Immature natural killer cell (primary cell): ENCODE measurements around the gene FADS6. TPM values are rescaled to one million over a fixed set of nuclear protein-coding genes. Genes with fewer than 3 reads are reported as not detected.

Source experiments
- polyA plus RNA-seq, 3 donors: library from polyadenylated mRNA; unstranded; fragments of 300-500 nt; fragmentation: Illumina TruSeq; gene quantifications; one replicate each; pipeline ENCODE4 v1.2.3, GENCODE V29; 2021

FADS6 gene
- polyA plus RNA-seq, 3 donors from 2014 or later, result not detected

Other genes with a start within 250 kb of the FADS6 start
- 1 to 10 TPM; 1.9 to 4.2 (median 2.0) TPM for gene CD300LF, start 180.7 kb downstream of the FADS6 start, polyA plus RNA-seq
- 100 to 1,000 TPM; 208 to 218 (median 212) TPM for gene RAB37, start 156.4 kb downstream of the FADS6 start, polyA plus RNA-seq
- 1,000 to 10,000 TPM in 1 of 3 donors, 100 to 1,000 TPM in 2; 566 to 1,121 (median 751) TPM for gene NHERF1, start 145.0 kb downstream of the FADS6 start, polyA plus RNA-seq
- 10 to 100 TPM in 1 of 3 donors, 1 to 10 TPM in 2; 4.3 to 11.2 (median 6.3) TPM for gene NAT9, start 117.3 kb downstream of the FADS6 start, polyA plus RNA-seq
- gene GRIN2C, start 33.7 kb downstream of the FADS6 start, polyA plus RNA-seq, result under 1 TPM in 1 of 3 donors, not detected in 2; 0.66 TPM
- gene FDXR, start 20.6 kb downstream of the FADS6 start, polyA plus RNA-seq, result 10 to 100 TPM in 1 of 3 donors, 1 to 10 TPM in 2; 3.9 to 10.3 (median 8.0) TPM
- gene USH1G, start 29.6 kb upstream of the FADS6 start, polyA plus RNA-seq, result not detected
- gene OTOP2, start 30.6 kb upstream of the FADS6 start, polyA plus RNA-seq, result not detected
- not detected for gene OTOP3, start 42.3 kb upstream of the FADS6 start, polyA plus RNA-seq
- gene HID1, start 79.1 kb upstream of the FADS6 start, polyA plus RNA-seq, result under 1 TPM in 2 of 3 donors, not detected in 1; 0.34 to 0.94 TPM
- gene CDR2L, start 94.0 kb upstream of the FADS6 start, polyA plus RNA-seq, result not detected
- gene MRPL58, start 119.0 kb upstream of the FADS6 start, polyA plus RNA-seq, result 10 to 100 TPM; 32.4 to 52.3 (median 47.1) TPM
- 100 to 1,000 TPM; 257 to 366 (median 261) TPM for gene ATP5PD, start 153.3 kb upstream of the FADS6 start, polyA plus RNA-seq
- gene KCTD2, start 153.6 kb upstream of the FADS6 start, polyA plus RNA-seq, result 1 to 10 TPM; 2.3 to 6.0 (median 4.4) TPM
- 1 to 10 TPM; 1.5 to 2.1 (median 1.5) TPM for gene SLC16A5, start 194.3 kb upstream of the FADS6 start, polyA plus RNA-seq
- 1 to 10 TPM in 2 of 3 donors, under 1 TPM in 1; 0.57 to 7.5 (median 3.5) TPM for gene ARMC7, start 216.3 kb upstream of the FADS6 start, polyA plus RNA-seq
- gene NT5C, start 238.1 kb upstream of the FADS6 start, polyA plus RNA-seq, result 100 to 1,000 TPM in 1 of 3 donors, 10 to 100 TPM in 2; 80.3 to 111 (median 88.8) TPM